ENCODE measurements around the gene ELP6. TPM values are rescaled to one million over a fixed set of nuclear protein-coding genes. Genes with fewer than 3 reads are reported as not detected.

Gene ELP6
- total and polyA plus RNA-seq, 4 donors = 18.8 to 21.4 (median 19.5) TPM

DNA sequence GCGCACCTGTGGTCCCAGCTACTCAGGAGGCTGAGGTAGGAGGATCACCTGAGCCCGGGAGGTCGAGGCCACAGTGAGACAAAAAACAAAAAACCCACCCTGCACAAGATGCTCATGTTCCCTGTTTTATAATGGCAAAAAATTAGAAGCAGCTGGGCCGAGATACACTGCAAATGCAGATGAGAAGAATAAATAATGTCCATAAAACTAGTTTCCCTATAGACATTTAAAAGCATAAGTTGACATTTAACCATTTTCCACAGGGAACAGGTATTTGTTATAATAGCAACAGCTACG lies 37.2 kb downstream of the ELP6 start:
- H3K36me3 ChIP-seq (ENCODE audit: control insufficient read depth in 4 of 4, insufficient read depth in 3 of 4, low read depth in 1 of 4, low read length in 3 of 4) = no peaks in the 10 kb centered on the region
- H3K4me1 ChIP-seq (ENCODE audit: control insufficient read depth in 4 of 4, insufficient read depth in 4 of 4, low read length in 3 of 4) = peaks cover 6 to 28% (median 14%) of the 10 kb centered on the region in 4 donors
- peak overlapping the region; percentile 33 to 92 (median 41) for H3K4me3 ChIP-seq (ENCODE audit: low read depth in 1 of 3, low read length in 3 of 3)
- H3K9me3 ChIP-seq (ENCODE audit: control insufficient read depth in 4 of 4, low read length in 3 of 4) = no peaks in the 10 kb centered on the region
- no peak for DNase-seq (ENCODE audit: low spot score)
- peak overlapping the region in 1 of 2 donors; percentile 30 for H3K9ac ChIP-seq (ENCODE audit: low read depth in 1 of 2, low read length in 2 of 2)
- no peaks in the 10 kb centered on the region for H3K27me3 ChIP-seq (ENCODE audit: control insufficient read depth in 4 of 4, insufficient read depth in 4 of 4, low read length in 3 of 4)
- peak overlapping the region; percentile 41 to 94 for H3K27ac ChIP-seq (ENCODE audit: low read depth in 1 of 2, low read length in 2 of 2)
- WGBS = 63% methylated on average over 5 of the region's 5 CpGs
- TF ChIP-seq GABPA (IDR thresholded peaks at IDR 0.05 in 1 of 2, conservative IDR thresholded peaks at IDR 0.05 in 1 of 2) (no peak), HNF4G (IDR thresholded peaks at IDR 0.05) (no peak), RAD21 (IDR thresholded peaks at IDR 0.05) (no peak), HNF4A (conservative IDR thresholded peaks at IDR 0.05) (no peak), FOXA2 (IDR thresholded peaks at IDR 0.05) (no peak), CTCF (IDR thresholded peaks at IDR 0.05; ENCODE audit: low read depth, low read length, missing input control) (no peak), RXRA (IDR thresholded peaks at IDR 0.05) (no peak), NR2F2 (IDR thresholded peaks at IDR 0.05) (no peak), JUND (IDR thresholded peaks at IDR 0.05) (no peak)
- TF ChIP-seq, protein P1, sequence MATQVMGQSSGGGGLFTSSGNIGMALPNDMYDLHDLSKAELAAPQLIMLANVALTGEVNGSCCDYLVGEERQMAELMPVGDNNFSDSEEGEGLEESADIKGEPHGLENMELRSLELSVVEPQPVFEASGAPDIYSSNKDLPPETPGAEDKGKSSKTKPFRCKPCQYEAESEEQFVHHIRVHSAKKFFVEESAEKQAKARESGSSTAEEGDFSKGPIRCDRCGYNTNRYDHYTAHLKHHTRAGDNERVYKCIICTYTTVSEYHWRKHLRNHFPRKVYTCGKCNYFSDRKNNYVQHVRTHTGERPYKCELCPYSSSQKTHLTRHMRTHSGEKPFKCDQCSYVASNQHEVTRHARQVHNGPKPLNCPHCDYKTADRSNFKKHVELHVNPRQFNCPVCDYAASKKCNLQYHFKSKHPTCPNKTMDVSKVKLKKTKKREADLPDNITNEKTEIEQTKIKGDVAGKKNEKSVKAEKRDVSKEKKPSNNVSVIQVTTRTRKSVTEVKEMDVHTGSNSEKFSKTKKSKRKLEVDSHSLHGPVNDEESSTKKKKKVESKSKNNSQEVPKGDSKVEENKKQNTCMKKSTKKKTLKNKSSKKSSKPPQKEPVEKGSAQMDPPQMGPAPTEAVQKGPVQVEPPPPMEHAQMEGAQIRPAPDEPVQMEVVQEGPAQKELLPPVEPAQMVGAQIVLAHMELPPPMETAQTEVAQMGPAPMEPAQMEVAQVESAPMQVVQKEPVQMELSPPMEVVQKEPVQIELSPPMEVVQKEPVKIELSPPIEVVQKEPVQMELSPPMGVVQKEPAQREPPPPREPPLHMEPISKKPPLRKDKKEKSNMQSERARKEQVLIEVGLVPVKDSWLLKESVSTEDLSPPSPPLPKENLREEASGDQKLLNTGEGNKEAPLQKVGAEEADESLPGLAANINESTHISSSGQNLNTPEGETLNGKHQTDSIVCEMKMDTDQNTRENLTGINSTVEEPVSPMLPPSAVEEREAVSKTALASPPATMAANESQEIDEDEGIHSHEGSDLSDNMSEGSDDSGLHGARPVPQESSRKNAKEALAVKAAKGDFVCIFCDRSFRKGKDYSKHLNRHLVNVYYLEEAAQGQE (IDR thresholded peaks at IDR 0.05) = no peak
- TF ChIP-seq, protein P2, sequence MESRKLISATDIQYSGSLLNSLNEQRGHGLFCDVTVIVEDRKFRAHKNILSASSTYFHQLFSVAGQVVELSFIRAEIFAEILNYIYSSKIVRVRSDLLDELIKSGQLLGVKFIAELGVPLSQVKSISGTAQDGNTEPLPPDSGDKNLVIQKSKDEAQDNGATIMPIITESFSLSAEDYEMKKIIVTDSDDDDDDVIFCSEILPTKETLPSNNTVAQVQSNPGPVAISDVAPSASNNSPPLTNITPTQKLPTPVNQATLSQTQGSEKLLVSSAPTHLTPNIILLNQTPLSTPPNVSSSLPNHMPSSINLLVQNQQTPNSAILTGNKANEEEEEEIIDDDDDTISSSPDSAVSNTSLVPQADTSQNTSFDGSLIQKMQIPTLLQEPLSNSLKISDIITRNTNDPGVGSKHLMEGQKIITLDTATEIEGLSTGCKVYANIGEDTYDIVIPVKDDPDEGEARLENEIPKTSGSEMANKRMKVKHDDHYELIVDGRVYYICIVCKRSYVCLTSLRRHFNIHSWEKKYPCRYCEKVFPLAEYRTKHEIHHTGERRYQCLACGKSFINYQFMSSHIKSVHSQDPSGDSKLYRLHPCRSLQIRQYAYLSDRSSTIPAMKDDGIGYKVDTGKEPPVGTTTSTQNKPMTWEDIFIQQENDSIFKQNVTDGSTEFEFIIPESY (IDR thresholded peaks at IDR 0.05) = no peak

GRCh38 chr3:47475570-47476329 lies 37.8 kb downstream of the ELP6 start, which contains the start of gene SCAP:
Gene SCAP (minus strand): TSS chr3:47475941. CDS start chr3:47442993, 32,948 bp downstream.
- Histone ChIP-seq H3K27ac (ENCODE audit: low read depth in 1 of 2, low read length in 2 of 2) (peak within 1 kb of the TSS; percentile 94 to 97), H3K9ac (ENCODE audit: low read depth in 1 of 2, low read length in 2 of 2) (peak within 1 kb of the TSS; percentile 80 to 88), H3K4me1 (ENCODE audit: control insufficient read depth in 4 of 4, insufficient read depth in 4 of 4, low read length in 3 of 4) (peaks cover 6 to 28% (median 14%) of the 10 kb centered on the region in 4 donors), H3K9me3 (ENCODE audit: control insufficient read depth in 4 of 4, low read length in 3 of 4) (no peaks in the 10 kb centered on the region), H3K36me3 (ENCODE audit: control insufficient read depth in 4 of 4, insufficient read depth in 3 of 4, low read depth in 1 of 4, low read length in 3 of 4) (no peaks in the 10 kb centered on the region), H3K4me3 (ENCODE audit: low read depth in 1 of 3, low read length in 3 of 3) (peak within 1 kb of the TSS; percentile 91 to 93 (median 92)), H3K27me3 (ENCODE audit: control insufficient read depth in 4 of 4, insufficient read depth in 4 of 4, low read length in 3 of 4) (no peaks in the 10 kb centered on the region)
- WGBS = 3% methylated on average over 88 of the region's 88 CpGs
- DNase-seq (ENCODE audit: low spot score) = peak; percentile 97
- TF ChIP-seq, protein P3, sequence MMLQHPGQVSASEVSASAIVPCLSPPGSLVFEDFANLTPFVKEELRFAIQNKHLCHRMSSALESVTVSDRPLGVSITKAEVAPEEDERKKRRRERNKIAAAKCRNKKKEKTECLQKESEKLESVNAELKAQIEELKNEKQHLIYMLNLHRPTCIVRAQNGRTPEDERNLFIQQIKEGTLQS (IDR thresholded peaks at IDR 0.05) = no peak
- TF ChIP-seq MAX (IDR thresholded peaks at IDR 0.05) = peak; percentile 76
- TF ChIP-seq, protein P2 (IDR thresholded peaks at IDR 0.05) = no peak
- TF ChIP-seq FOXA2 (IDR thresholded peaks at IDR 0.05) = no peak
- peak in 1 of 2 donors; percentile 39 for TF ChIP-seq GABPA (IDR thresholded peaks at IDR 0.05 in 1 of 2, conservative IDR thresholded peaks at IDR 0.05 in 1 of 2)
- peak in 1 of 2 donors; percentile 20 for TF ChIP-seq EGR1 (IDR thresholded peaks at IDR 0.05; ENCODE audit: low read depth in 2 of 2)
- TF ChIP-seq NR2F2 (IDR thresholded peaks at IDR 0.05) = peak; percentile 96
- TF ChIP-seq CTCF (IDR thresholded peaks at IDR 0.05; ENCODE audit: low read depth, low read length, missing input control) = peak; percentile 95
- TF ChIP-seq HNF4A (conservative IDR thresholded peaks at IDR 0.05) = peak in 1 of 2 donors; percentile 63
- TF ChIP-seq RAD21 (IDR thresholded peaks at IDR 0.05) = peak; percentile 79 to 88
- no peak for TF ChIP-seq JUND (IDR thresholded peaks at IDR 0.05)

All from liver (tissue), 9 donors.